Measurements from ENCODE around the gene HDAC10. TPM values are rescaled to one million over a fixed set of nuclear protein-coding genes. Genes with fewer than 3 reads are reported as not detected.
A peak's percentile ranks its signal among the peaks of the same experiment; 100 is the strongest.

Gene HDAC10
- total RNA-seq, 1 experiment from 2014 or later = 45.0 TPM

- WGBS (ENCODE audit: extremely low coverage, insufficient read length, low lambda C conversion rate) = no CpG with 5 or more reads among the region's 29 CpGs
Measured at GRCh38 chr22:50292643-50293440, 41.8 kb upstream of the HDAC10 start.

More at GRCh38 chr22:50292643-50293440, 41.8 kb upstream of the HDAC10 start:
- H3K18ac ChIP-seq (ENCODE audit: insufficient read length, low read depth, low read length) = peak overlapping the region; percentile 16
- no peaks in the 10 kb centered on the region for H3K27me3 ChIP-seq (ENCODE audit: insufficient read depth, low read length)
- H3K9me3 Mint-ChIP-seq = no peaks in the 10 kb centered on the region; a peak in 1 of 5 replicates
- H3K27ac Mint-ChIP-seq = peak overlapping the region; percentile 56 to 96 (median 85)
- H2BK20ac ChIP-seq (ENCODE audit: low read depth, low read length, poor library complexity, severe bottlenecking) = no peak overlapping the region
- H2BK15ac ChIP-seq (ENCODE audit: low read depth, low read length) = no peak overlapping the region
- no peak overlapping the region for H3K23ac ChIP-seq (ENCODE audit: insufficient read length, low read depth, low read length)
- H4K91ac ChIP-seq (ENCODE audit: insufficient read length, low read depth, low read length) = no peak overlapping the region
- H4K20me1 ChIP-seq (ENCODE audit: control insufficient read depth, insufficient read depth, insufficient read length) = no peaks in the 10 kb centered on the region
- H3K4me1 ChIP-seq (ENCODE audit: insufficient read depth, low read length) = no peaks in the 10 kb centered on the region
- no peak overlapping the region for H3T11ph ChIP-seq (ENCODE audit: low read length)
- no peak overlapping the region for H2AFZ ChIP-seq (ENCODE audit: low read length)
- H3K27ac ChIP-seq (ENCODE audit: insufficient read length, low read depth, low read length) = no peak overlapping the region
- H3K14ac ChIP-seq (ENCODE audit: insufficient read depth, low read length) = 0 out of 2 replicates have a peak overlapping the region, but pooled peaks have one; percentile 84
- no peaks in the 10 kb centered on the region for H3K23me2 ChIP-seq (ENCODE audit: insufficient read length, low read depth, low read length, poor library complexity, severe bottlenecking)
- H3K79me1 ChIP-seq (ENCODE audit: insufficient read depth, low read depth, low read length, poor library complexity, severe bottlenecking) = peaks cover 2% of the 10 kb centered on the region
- peaks cover 5 to 15% (median 15%) of the 10 kb centered on the region in 3 experiments; a peak in 6 of 7 replicates for H3K36me3 Mint-ChIP-seq (ENCODE audit: insufficient read depth in 1 of 3, low read depth in 3 of 3)
- peak overlapping the region; percentile 40 to 67 for H3K4me3 Mint-ChIP-seq
- H3K9ac ChIP-seq (ENCODE audit: extremely low read depth, insufficient read length, low read length) = no peak overlapping the region
- H3K79me2 ChIP-seq (ENCODE audit: insufficient read depth, low read length) = peaks cover 3% of the 10 kb centered on the region; the same call in 1 of the 2 replicates
- no peak overlapping the region for H4K5ac ChIP-seq (ENCODE audit: insufficient read length, low read depth, low read length)
- no peak for DNase-seq
- H3K56ac ChIP-seq (ENCODE audit: insufficient read length, low read depth, low read length) = no peak overlapping the region
- H3K27me3 Mint-ChIP-seq (ENCODE audit: low read depth) = no peaks in the 10 kb centered on the region
- H3K9me3 ChIP-seq (ENCODE audit: control insufficient read depth, low read depth, low read length) = no peaks in the 10 kb centered on the region
- no peak overlapping the region for H2BK120ac ChIP-seq (ENCODE audit: low read depth, low read length, poor library complexity, severe bottlenecking)
- H2AK5ac ChIP-seq (ENCODE audit: insufficient read length, low read length) = no peak overlapping the region
- peak overlapping the region; percentile 64; the same call in 1 of the 2 replicates for H3K4ac ChIP-seq (ENCODE audit: low read depth, low read length)
- no peak overlapping the region for H2BK12ac ChIP-seq (ENCODE audit: insufficient read length, low read depth, low read length)
- no peak for TF ChIP-seq CTCF (conservative IDR thresholded peaks at IDR 0.05)
- no peak overlapping the region for H4K8ac ChIP-seq (replicated peaks; ENCODE audit: insufficient read length, low read depth, low read length)
- peaks cover 15 to 25% of the 10 kb centered on the region in 2 experiments for H3K4me1 Mint-ChIP-seq
- H2BK5ac ChIP-seq (ENCODE audit: insufficient read length, low read length) = no peak overlapping the region
- H3K4me2 ChIP-seq (ENCODE audit: insufficient read depth, insufficient read length, low read length) = peak overlapping the region; percentile 12

Measured in H9 (cell line).